GM15510 (cell line): ENCODE data around the gene AGAP1.

ENCODE experiments used
- POLR2A ChIP-seq: IDR thresholded peaks from 3 replicates; pipeline ENCODE4 v1.6.1; 2011; ENCODE audit warnings: borderline replicate concordance; ENCODE audit not compliant: insufficient read length; ENCODE audit errors: extremely low read depth

The AGAP1 gene

DNA sequence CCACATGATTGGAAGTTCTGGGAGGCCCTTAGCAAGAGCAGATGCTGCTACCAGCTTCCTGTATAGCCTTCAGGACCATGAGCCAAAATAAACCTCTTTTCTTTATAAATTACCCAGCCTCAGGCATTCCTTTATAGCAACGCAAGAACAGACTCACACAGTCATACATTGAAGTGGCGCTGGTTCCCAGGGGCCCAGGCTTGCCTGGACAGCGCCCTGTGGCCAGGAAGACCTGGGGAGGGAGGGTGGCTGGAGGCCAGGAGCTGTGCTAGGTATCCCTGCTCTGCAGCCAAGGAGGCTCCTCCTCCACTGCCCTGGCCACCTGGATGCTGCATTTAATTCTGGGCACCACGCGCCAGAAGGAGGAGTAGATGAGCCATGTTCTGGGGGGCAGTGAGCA lies 98.1 kb downstream of the AGAP1 start:
- no peak for TF ChIP-seq POLR2A

DNA sequence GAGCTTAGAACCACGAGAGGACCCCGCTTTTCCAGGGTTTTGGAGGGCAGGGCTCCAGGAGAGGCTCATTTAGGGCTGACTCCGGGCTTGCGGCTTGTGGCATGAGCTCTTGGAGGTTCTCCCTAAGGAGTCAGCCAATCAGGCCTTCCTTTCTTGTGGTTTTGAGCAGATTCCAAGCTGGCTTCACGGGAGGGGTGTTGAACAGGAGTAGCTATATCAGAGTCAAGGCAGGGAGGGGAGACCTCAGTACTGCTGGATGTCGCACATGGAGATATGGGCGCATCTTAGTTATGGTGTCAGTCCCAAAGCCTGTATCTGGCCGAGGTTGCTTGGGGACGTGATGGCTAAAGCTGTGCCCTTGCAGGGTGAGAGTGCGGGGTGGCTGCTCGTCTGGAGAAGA lies 98.6 kb downstream of the AGAP1 start:
- no peak for TF ChIP-seq POLR2A

DNA sequence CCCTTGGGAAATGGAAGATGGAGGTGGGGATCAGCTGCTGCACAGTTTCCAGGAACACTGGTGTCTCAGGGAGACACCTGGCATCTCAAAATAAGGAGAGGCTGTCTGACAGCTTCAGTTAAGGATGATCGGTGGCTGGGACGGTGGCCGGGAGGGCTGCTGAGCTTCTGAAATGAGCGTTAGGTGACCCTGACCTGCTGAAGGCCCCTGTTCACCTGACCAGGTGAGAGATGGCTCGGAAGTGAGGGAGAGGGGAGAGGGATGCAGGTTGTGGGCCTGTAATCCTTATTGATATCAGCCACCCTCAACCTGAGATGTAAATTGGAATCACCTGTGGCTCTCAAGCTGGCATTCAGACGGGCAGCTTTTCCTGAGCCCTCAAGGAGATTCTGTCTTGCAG lies 99.0 kb downstream of the AGAP1 start:
- TF ChIP-seq POLR2A: no peak

DNA sequence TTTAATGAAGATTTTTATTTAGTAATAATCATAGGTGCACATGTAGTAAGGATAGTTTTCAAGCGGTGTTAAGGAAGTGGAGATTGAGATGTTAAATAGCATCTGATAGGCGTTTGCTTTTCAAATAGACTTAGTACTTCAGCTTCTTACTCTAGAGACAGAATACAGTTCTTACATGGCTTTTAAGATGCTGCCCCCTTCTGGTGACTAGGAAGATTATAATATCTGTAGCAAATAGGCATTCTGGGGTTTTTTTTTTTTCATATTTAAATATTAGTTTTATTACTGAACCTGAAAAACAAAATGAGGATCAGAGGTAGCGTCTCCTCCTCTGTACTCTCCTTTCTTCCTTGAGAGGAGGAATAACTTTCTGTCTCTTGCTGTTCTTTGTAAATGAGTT lies 100.2 kb downstream of the AGAP1 start:
- no peak for TF ChIP-seq POLR2A

DNA sequence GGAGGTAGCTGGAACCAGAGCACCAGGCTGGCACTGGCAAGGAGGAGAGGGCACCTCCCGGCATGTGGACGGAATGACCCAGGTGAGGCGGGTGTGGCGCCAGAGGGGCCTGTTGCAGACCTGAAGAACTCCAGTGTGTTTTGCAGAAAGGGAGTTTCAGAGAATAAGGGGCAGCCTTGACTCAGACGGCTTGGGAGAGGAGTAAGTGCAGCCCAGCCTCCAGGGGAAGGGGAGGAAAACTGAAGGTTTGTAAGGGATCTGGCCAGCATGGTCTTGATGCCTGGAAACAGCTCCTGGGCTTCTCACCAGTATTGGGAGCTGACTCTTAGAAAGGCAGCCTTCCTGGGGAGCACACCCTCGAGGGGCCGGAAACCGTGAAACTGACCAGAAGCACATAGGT lies 101.1 kb downstream of the AGAP1 start:
- no peak for TF ChIP-seq POLR2A

DNA sequence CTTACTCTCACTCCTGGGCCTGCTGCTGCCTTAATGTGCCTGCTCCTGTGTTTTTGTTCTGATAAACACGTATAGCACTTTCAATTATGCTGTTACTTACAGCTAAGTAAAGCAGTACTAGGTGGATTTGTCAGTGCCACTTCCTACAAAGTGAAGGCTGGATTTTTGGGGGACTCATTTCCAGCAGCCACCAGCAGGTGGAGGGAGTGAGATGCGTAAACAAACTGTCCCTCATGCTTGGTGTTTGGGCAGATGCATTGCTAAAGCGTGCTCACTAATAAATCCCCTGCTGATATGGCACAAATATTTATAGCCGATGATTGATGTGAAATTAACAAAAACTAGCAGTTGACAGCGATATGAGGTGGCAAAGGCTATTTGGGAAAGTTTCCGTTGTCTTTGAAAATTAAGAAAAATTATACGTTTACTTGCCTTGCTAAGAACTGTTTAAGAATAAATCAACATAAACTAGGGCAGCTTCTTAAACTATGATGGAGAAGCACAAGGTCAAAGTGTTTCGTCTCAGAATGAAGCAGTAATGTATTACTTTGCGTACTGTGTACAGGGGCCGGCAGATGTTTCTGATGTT lies 101.7 kb downstream of the AGAP1 start:
- TF ChIP-seq POLR2A: no peak

DNA sequence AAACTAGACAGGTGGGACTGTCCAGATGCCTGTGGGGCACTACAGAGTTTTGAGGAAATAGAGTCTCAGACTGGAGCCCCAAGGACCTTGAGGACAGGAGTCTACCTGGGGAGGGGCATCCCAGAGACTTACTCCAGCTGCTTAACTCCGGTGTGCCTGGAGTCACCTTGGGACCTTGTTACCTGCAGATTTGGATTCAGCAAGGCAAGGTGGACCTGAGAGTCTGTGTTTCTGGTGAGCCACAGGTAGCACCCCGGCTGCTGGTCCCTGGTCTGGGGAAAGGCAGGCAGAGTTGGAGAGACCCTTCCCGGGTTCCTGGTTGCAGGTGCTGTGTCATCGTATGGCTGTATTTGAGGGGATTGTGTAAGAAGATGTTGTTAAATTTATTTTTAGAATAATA lies 102.4 kb downstream of the AGAP1 start:
- TF ChIP-seq POLR2A: no peak

DNA sequence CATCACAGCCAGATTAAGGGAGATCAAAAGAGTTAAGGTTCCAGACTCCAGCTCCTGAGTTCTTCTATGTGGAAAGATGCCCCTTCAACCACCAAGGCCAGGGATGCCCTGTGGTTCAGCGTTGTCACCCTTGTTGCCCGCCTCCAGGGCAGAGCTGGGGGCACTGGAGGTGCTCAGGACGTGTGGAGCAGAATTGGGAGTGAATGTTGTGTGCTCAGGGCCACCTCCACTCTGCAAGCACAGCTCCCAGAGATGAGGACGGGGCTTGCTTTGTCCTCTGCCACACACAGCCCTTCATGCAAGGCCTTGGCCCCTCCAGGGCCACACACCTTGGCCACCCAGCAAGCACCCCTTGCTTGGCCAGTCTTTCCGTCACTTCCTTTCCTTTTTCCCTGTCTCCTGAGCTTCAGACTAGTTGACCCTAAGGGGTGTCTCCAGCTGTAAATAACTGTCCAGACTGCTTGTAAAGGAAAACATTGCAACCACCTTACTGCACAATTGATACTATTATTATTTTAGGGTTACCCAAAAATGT lies 103.3 kb downstream of the AGAP1 start:
- TF ChIP-seq POLR2A: no peak

DNA sequence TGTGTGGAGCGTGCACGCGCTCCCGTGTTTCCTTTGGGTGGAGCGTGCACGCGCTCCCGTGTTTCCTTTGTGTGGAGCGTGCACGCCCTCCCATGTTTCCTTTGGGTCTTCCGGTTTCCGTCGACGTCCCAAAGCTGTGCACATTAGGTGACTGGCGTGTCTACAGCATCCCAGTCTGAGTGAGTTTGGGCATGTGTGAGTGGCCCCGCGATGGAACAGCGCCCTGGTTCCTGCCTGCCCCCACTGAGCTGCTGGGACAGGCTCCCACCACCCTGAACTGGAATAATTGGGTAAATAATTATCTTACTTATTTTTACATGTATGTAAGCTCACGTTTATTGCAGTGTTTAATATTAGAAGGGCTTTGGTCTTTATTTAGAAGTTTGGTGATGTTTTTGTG lies 104.2 kb downstream of the AGAP1 start:
- TF ChIP-seq POLR2A: no peak

DNA sequence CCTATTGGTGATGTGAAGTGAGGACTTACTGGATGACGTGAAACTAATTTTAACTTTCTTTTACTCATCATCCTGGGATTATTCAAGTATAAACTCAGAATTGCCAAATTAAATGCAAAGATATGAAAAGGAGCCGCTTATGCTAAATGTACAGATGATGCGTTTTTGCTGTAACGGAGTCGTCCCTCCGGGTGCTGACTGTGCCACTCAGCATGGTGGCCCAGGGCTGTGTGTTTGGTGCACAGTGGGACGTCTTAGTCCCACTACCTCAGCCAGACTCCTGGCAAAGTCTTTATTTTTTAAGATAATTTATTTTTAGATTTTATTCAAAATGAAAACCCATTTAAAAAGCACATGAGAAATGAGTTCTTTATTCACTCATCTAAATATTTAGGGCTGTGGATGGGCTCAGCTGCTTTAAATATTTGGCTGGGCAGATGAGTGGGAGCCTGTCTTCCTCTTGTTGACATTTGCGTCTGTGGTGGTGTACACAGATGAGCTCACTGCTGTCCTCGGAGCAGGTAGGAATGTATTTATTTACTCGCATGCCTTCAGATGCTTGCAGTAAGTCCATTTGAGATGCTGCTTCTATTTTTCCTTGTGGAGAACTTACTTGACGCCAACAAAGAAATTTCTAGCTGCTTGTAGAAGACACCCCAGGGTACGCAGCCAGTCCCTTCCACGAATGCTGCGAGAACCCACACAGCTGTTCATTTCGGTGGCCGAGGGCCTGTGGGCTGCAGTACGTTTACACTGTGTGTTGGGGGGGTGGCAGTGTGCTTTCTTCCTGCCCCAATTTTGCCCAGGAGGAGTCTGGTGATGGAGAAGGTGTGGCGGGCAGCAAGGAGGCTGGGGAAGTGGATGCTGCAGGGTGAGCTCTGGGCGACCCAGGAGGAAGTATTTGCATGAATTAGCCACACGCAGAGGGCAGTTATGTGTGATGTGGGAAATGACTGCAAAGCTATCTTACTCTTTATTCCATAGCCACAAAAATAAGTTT lies 105.0 kb downstream of the AGAP1 start:
- no peak for TF ChIP-seq POLR2A

DNA sequence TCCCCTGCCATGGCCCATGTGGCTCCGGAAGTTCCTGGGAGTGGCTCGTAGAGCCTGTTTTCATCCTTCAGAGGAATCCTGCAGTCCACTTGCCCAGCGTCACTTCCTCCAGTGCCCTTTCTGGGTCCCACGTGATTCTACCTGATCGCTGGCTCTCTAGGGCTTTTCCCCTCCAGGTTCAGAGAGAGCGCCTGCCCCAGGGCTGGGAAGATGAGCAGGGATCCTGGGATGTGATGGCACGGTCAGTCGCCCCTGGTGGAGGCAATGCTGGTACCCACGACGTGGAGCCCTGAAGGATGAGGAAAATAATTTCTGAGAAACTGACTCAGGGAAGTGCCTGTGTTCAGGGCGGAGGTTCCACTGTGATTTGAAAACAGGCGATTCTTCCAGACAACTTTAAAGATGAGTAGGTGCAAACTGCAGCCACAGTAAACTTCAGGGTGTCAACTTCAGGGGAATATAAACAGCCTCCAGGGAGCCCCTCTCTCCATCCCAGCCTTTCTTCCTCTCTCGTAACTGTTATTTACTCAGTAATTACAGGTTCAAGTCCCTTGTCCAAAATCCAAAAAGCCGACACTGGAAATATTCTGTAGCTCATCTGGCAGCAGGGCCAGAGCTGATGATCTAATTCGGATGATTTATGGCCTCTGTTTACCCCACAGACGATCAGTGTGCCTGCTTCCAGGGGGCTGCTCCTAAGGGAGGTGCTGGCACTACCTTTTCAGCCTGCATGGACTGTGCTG lies 105.9 kb downstream of the AGAP1 start:
- TF ChIP-seq POLR2A: no peak

DNA sequence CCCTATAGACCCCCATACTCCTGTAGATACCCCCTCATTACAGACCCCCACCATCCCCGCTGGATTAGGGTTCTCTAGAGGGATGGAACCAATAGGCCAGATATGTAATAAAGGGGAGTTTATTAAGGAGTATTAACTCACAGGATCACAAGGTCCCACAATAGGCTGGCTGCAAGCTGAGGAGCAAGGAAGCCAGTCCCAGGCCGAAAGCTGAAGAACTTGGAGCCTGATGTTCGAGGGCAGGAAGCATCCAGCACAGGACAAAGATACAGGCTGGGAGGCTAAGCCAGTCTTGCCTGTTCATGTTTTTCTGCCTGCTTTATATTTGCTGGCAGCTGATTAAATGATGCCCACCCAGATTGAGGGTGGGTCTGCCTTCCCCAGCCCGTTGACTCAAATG lies 106.6 kb downstream of the AGAP1 start:
- no peak for TF ChIP-seq POLR2A

DNA sequence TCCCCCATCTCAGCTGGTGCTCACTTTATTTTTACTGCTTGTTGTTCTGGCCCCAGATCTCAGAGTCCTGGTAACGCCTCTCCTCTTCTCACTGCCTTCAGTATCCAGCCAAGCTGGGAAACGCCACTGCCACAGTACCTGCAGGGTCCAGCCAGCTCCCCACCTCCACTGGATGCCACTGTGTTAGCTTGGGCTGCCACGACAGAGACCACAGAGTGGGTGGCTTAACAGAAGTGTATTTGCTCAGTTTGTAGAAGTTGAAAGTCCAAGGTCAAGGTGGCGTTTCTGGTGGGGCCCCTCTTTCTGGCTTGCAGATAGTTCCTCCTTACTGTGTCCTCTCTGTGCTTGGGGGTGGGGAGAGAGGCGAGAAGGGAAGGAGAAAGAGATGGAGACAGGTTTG lies 107.1 kb downstream of the AGAP1 start:
- TF ChIP-seq POLR2A: no peak

DNA sequence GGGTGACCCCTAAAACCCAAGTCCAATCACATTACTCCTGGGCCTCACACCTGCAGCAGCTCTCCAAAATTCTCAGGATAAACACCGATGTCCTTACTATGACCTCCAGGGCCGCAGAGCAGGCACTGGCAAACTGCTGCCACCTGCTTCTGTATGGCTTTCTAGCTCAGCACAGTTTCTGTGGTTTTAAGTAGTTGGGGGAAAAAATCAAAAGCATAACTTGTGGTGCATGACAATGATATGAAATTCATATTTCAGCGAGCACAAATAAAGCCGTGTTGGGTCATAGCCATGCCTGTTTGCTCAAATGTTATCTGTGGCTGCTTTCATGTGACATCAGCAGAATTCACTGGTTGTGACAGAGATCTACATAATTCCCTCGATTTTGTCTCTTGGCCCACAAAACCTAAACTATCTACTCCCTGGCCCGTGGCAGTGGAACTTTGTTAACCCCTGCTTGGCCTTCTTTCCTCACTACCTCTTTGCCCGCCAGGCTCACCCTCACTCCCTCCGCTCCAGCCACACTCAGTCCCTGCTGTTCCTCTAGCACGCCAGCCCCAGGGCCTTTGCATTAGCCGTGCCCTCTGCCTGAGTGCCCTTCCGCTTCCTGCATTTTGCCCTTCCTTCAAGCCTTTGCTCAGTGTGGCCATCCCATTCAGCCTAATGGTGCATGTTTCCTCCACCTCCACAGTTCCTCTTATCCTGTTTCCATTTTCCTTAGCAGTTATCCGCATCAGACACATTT lies 108.3 kb downstream of the AGAP1 start:
- TF ChIP-seq POLR2A: no peak
